Liver (tissue), 9 donors: ENCODE measurements around the gene F5. TPM values are rescaled to one million over a fixed set of nuclear protein-coding genes. Genes with fewer than 3 reads are reported as not detected.

Experiments used
- DNase-seq: peaks from one replicate; pipeline ENCODE4 v3.0.0-alpha.2; 2017; ENCODE audit warnings: low spot score
- H3K27ac ChIP-seq, 2 donors: one replicate each; pipeline ENCODE4 v1.7.0; 2013; ENCODE audit warnings: inconsistent platforms in 2 of 2, low read length in 2 of 2, control low read depth in 1 of 2, low read depth in 1 of 2, mild to moderate bottlenecking in 1 of 2
- H3K27me3 ChIP-seq, 4 donors: one replicate each; pipeline versions ENCODE4 v1.6.1 to v1.7.0; 2013; ENCODE audit warnings: low read length in 3 of 4, inconsistent platforms in 1 of 4, mild to moderate bottlenecking in 1 of 4, moderate library complexity in 1 of 4; ENCODE audit not compliant: control insufficient read depth in 4 of 4, insufficient read depth in 4 of 4
- H3K36me3 ChIP-seq, 4 donors: one replicate each; pipeline versions ENCODE4 v1.6.1 to v1.7.0; 2013; ENCODE audit warnings: low read length in 3 of 4, mild to moderate bottlenecking in 3 of 4, low read depth in 1 of 4, moderate library complexity in 1 of 4; ENCODE audit not compliant: control insufficient read depth in 4 of 4, insufficient read depth in 3 of 4
- H3K4me1 ChIP-seq, 4 donors: one replicate each; pipeline versions ENCODE4 v1.6.1 to v1.7.0; 2013; ENCODE audit warnings: low read length in 3 of 4, mild to moderate bottlenecking in 3 of 4, moderate library complexity in 1 of 4; ENCODE audit not compliant: control insufficient read depth in 4 of 4, insufficient read depth in 4 of 4
- H3K4me3 ChIP-seq, 3 donors: one replicate each; pipeline versions ENCODE4 v1.6.1 to v1.7.0; 2013; ENCODE audit warnings: low read length in 3 of 3, control low read depth in 1 of 3, low read depth in 1 of 3, mild to moderate bottlenecking in 1 of 3
- H3K9ac ChIP-seq, 2 donors: one replicate each; pipeline ENCODE4 v1.7.0; 2013; ENCODE audit warnings: low read length in 2 of 2, mild to moderate bottlenecking in 2 of 2, moderate library complexity in 2 of 2, control low read depth in 1 of 2, low read depth in 1 of 2
- H3K9me3 ChIP-seq, 4 donors: one replicate each; pipeline versions ENCODE4 v1.6.1 to v1.7.0; 2013; ENCODE audit warnings: low read length in 3 of 4; ENCODE audit not compliant: control insufficient read depth in 4 of 4
- CTCF ChIP-seq: fragments of 150-350 bp; IDR thresholded peaks from 2 replicates; pipeline ENCODE4 v1.5.1; 2017; ENCODE audit warnings: improper control_type of control experiment, low read depth, low read length; ENCODE audit not compliant: missing input control
- EGR1 ChIP-seq, 2 donors: IDR thresholded peaks; 2 replicates each; pipeline ENCODE4 v1.6.1; 2016 to 2018; ENCODE audit warnings: antibody characterized with exemption in 2 of 2, low read depth in 2 of 2
- FOXA1 ChIP-seq: IDR thresholded peaks from 2 replicates; pipeline ENCODE4 v1.6.1; 2016; ENCODE audit warnings: antibody characterized with exemption
- GABPA ChIP-seq, 2 donors: IDR thresholded peaks in 1 of 2; conservative IDR thresholded peaks in 1 of 2; 2 replicates each; pipeline ENCODE4 v1.6.1; 2016; ENCODE audit warnings: antibody characterized with exemption in 2 of 2, mild to moderate bottlenecking in 1 of 2, moderate library complexity in 1 of 2
- HNF4A ChIP-seq, 2 donors: conservative IDR thresholded peaks; 2 replicates each; pipeline ENCODE4 v1.6.1; 2016; ENCODE audit warnings: antibody characterized with exemption in 2 of 2, mild to moderate bottlenecking in 2 of 2
- JUND ChIP-seq, 2 donors: IDR thresholded peaks; 2 replicates each; pipeline ENCODE4 v1.6.1; 2016; ENCODE audit warnings: antibody characterized with exemption in 2 of 2
- MAX ChIP-seq: IDR thresholded peaks from 2 replicates; pipeline ENCODE4 v1.6.1; 2016; ENCODE audit warnings: antibody characterized with exemption
- NR2F2 ChIP-seq: IDR thresholded peaks from 2 replicates; pipeline ENCODE4 v1.6.1; 2016; ENCODE audit warnings: antibody characterized with exemption
- RAD21 ChIP-seq, 2 donors: IDR thresholded peaks; 2 replicates each; pipeline ENCODE4 v1.6.1; 2016; ENCODE audit warnings: antibody characterized with exemption in 2 of 2, mild to moderate bottlenecking in 2 of 2
- REST ChIP-seq: IDR thresholded peaks from 2 replicates; pipeline ENCODE4 v1.6.1; 2016; ENCODE audit warnings: antibody characterized with exemption, mild to moderate bottlenecking
- RXRA ChIP-seq, 2 donors: IDR thresholded peaks; 2 replicates each; pipeline ENCODE4 v1.6.1; 2017 to 2018; ENCODE audit warnings: antibody characterized with exemption in 2 of 2, mild to moderate bottlenecking in 1 of 2
- SP1 ChIP-seq: IDR thresholded peaks from 2 replicates; pipeline ENCODE4 v1.6.1; 2018; ENCODE audit warnings: antibody characterized with exemption, mild to moderate bottlenecking
- TAF1 ChIP-seq: conservative IDR thresholded peaks from 2 replicates; pipeline ENCODE4 v1.6.1; 2016; ENCODE audit warnings: antibody characterized with exemption, mild to moderate bottlenecking
- YY1 ChIP-seq: IDR thresholded peaks from 2 replicates; pipeline ENCODE4 v1.6.1; 2016; ENCODE audit warnings: antibody characterized with exemption, mild to moderate bottlenecking
- ZBTB33 ChIP-seq: IDR thresholded peaks from 2 replicates; pipeline ENCODE4 v1.6.1; 2016; ENCODE audit warnings: antibody characterized with exemption
- WGBS: extraction: QIAGEN DNeasy Blood & Tissue Kit; methylation state at CpG from one replicate; pipeline ENCODE4 v1.1.7; 2013; 5-methylcytosine and 5-hydroxymethylcytosine counted together
- polyA plus RNA-seq, 2 donors: library from polyadenylated mRNA; stranded (reverse) in 1 of 2; unstranded in 1 of 2; fragments of 200-250 nt in 1 of 2; fragments of >200 nt in 1 of 2; fragmentation: Nextera tagmentation in 1 of 2; extraction: Ambion mirVana in 1 of 2; gene quantifications; one replicate each; pipeline versions ENCODE4 v1.2.1 to v1.2.3, GENCODE V29; 2013 to 2015
- total RNA-seq, 2 donors: library from RNA; depleted of rRNA; stranded (reverse); fragments of >200 nt; gene quantifications; one replicate each; pipeline ENCODE4 v1.2.3, GENCODE V29; 2014
- donor health status: healthy.
- donor health status: healthy.
- donor health status: healthy.
- donor health status: healthy.
- donor health status: healthy.

The F5 gene
- total and polyA plus RNA-seq, 4 donors: 86.1 to 155 (median 129) TPM

GRCh38 chr1:169631249-169631648 lies 45.0 kb upstream of the F5 start:
- Histone ChIP-seq H3K9ac (no peak overlapping the region), H3K9me3 (peaks cover 0 to 10% (median 4%) of the 10 kb centered on the region in 4 donors), H3K27me3 (no peaks in the 10 kb centered on the region), H3K4me3 (no peak overlapping the region), H3K36me3 (no peaks in the 10 kb centered on the region), H3K27ac (no peak overlapping the region), H3K4me1 (no peaks in the 10 kb centered on the region)
- WGBS: 74% methylated on average over 3 of the region's 3 CpGs
- no peak for DNase-seq
- TF ChIP-seq TAF1: no peak
- TF ChIP-seq RXRA (IDR thresholded peaks at IDR 0.05): no peak
- no peak for TF ChIP-seq ZBTB33
- no peak for TF ChIP-seq GABPA (IDR thresholded peaks at IDR 0.05 in 1 of 2, conservative IDR thresholded peaks at IDR 0.05 in 1 of 2)
- no peak for TF ChIP-seq SP1
- no peak for TF ChIP-seq RAD21 (IDR thresholded peaks at IDR 0.05)
- no peak for TF ChIP-seq NR2F2
- TF ChIP-seq CTCF: no peak
- TF ChIP-seq HNF4A (conservative IDR thresholded peaks at IDR 0.05): no peak
- no peak for TF ChIP-seq YY1
- TF ChIP-seq MAX: no peak
- no peak for TF ChIP-seq JUND (IDR thresholded peaks at IDR 0.05)

GRCh38 chr1:169630006-169630405 lies 43.7 kb upstream of the F5 start, which contains the start of gene SELP:
SELP (minus strand) TSS chr1:169630124; CDS start chr1:169630074, 50 bp downstream.
- TF ChIP-seq JUND (IDR thresholded peaks at IDR 0.05): no peak
- TF ChIP-seq EGR1 (IDR thresholded peaks at IDR 0.05; ENCODE audit: low read depth in 2 of 2): no peak
- no peak for TF ChIP-seq REST
- TF ChIP-seq SP1: no peak
- no peak for TF ChIP-seq HNF4A (conservative IDR thresholded peaks at IDR 0.05)
- TF ChIP-seq RXRA (IDR thresholded peaks at IDR 0.05): no peak
- TF ChIP-seq FOXA1: no peak
- TF ChIP-seq NR2F2: peak; percentile 59
- WGBS: 86% methylated on average over 1 of the region's 1 CpG
- no peak within 1 kb of the TSS for H3K4me3 ChIP-seq
- DNase-seq: no peak
- no peak within 1 kb of the TSS for H3K9ac ChIP-seq
- H3K9me3 ChIP-seq: peaks cover 0 to 6% (median 3%) of the 10 kb centered on the region in 4 donors
- H3K36me3 ChIP-seq: no peaks in the 10 kb centered on the region
- no peaks in the 10 kb centered on the region for H3K27me3 ChIP-seq
- H3K4me1 ChIP-seq: no peaks in the 10 kb centered on the region
- H3K27ac ChIP-seq: no peak within 1 kb of the TSS
